GM12878 (cell line): Measurements from ENCODE around the gene URAD. TPM values are rescaled to one million over a fixed set of nuclear protein-coding genes. Genes with fewer than 3 reads are reported as not detected.

Source experiments
- ATAC-seq: fragments of 200-7000 bp; cut with Tn5 transposase; 3 replicates; pipeline ENCODE4 v1.9.1; 2020; ENCODE audit warnings: mild to moderate bottlenecking, moderate library complexity
- BruUV-seq: library from RNA; stranded (reverse); fragments of 400-500 nt; replicated peaks from 2 replicates; lab custom pipeline; 2021; lab: Mats Ljungman, UMichigan
- CTCF ChIA-PET: fragments of 300-600 bp; sonication (Branson Sonifier 250); formaldehyde crosslinking; extraction: SDS; loops from one replicate; lab custom pipeline; 2021; ENCODE audit warnings: inconsistent platforms; lab: Yijun Ruan, JAX
- POLR2A ChIA-PET: fragments of 350-600 bp; formaldehyde crosslinking; extraction: SDS; loops from one replicate; lab custom pipeline; 2021; ENCODE audit warnings: inconsistent platforms; lab: Charles Lee
- RAD21 ChIA-PET: fragments of 300-600 bp; sonication (Branson Sonifier 250); formaldehyde crosslinking; loops from one replicate; lab custom pipeline; 2023; ENCODE audit warnings: antibody characterized with exemption; ENCODE audit not compliant: unreplicated experiment; lab: Charles Lee
- SMC1A ChIA-PET: fragments of 300-600 bp; sonication (Branson Sonifier 250); formaldehyde crosslinking; loops from one replicate; lab custom pipeline; 2023; ENCODE audit not compliant: unreplicated experiment, uncharacterized antibody; lab: Charles Lee
- DNase-seq: peaks from one replicate; pipeline ENCODE4 v3.0.0-alpha.2; 2011; ENCODE audit warnings: low read depth, low spot score
- FAIRE-seq: peaks from 3 replicates; lab custom pipeline; 2011; peaks lifted over from hg19 to GRCh38; lab: Jason Lieb, UNC
- H2AFZ ChIP-seq: 2 replicates; pipeline ENCODE4 v1.6.0; 2011; ENCODE audit warnings: low read depth, low read length, control low read depth; ENCODE audit not compliant: control insufficient read depth
- H3K27ac ChIP-seq: 2 replicates; pipeline ENCODE4 v1.5.1; 2011; ENCODE audit warnings: control low read depth; ENCODE audit not compliant: control insufficient read depth, insufficient read depth
- H3K27me3 ChIP-seq, 2 experiments: replicated peaks in 1 of 2; 2 replicates each; pipeline versions ENCODE4 v1.6.0 to v1.6.1; 2011; ENCODE audit warnings: low read length in 1 of 2; ENCODE audit not compliant: control insufficient read depth in 2 of 2, insufficient read depth in 2 of 2
- H3K36me3 ChIP-seq, 2 experiments: 2 replicates each; pipeline ENCODE4 v1.5.1; 2011; ENCODE audit warnings: low read length in 1 of 2; ENCODE audit not compliant: control insufficient read depth in 2 of 2, insufficient read depth in 2 of 2
- H3K4me1 ChIP-seq: 2 replicates; pipeline ENCODE4 v1.6.1; 2011; ENCODE audit warnings: mild to moderate bottlenecking, low read length, moderate library complexity, mixed read lengths; ENCODE audit not compliant: control insufficient read depth, insufficient read depth
- H3K4me2 ChIP-seq: 2 replicates; pipeline ENCODE4 v1.6.0; 2011; ENCODE audit warnings: control low read depth; ENCODE audit not compliant: control insufficient read depth, insufficient read depth
- H3K4me3 ChIP-seq: fragments of 200-600 bp; sonication (generic); 2 replicates; pipeline ENCODE4 v1.5.1; 2016
- H3K79me2 ChIP-seq: 2 replicates; pipeline ENCODE4 v1.6.0; 2011; ENCODE audit warnings: low read length; ENCODE audit not compliant: control insufficient read depth, insufficient read depth
- H3K9ac ChIP-seq: 2 replicates; pipeline ENCODE4 v1.8.0; 2011; ENCODE audit warnings: low read length, control low read depth, mixed read lengths; ENCODE audit not compliant: control insufficient read depth, insufficient read depth
- H3K9me3 ChIP-seq: replicated peaks from 3 replicates; pipeline ENCODE4 v1.5.1; 2011; ENCODE audit warnings: mild to moderate bottlenecking, low read length; ENCODE audit not compliant: control insufficient read depth, insufficient read depth
- H4K20me1 ChIP-seq: 2 replicates; pipeline ENCODE4 v1.6.0; 2011; ENCODE audit not compliant: control insufficient read depth, insufficient read depth
- BMI1 ChIP-seq: fragments of 450-650 bp; IDR thresholded peaks from 2 replicates; pipeline ENCODE4 v1.6.1; 2016; ENCODE audit warnings: mild to moderate bottlenecking, moderate library complexity, borderline replicate concordance
- BRCA1 ChIP-seq: IDR thresholded peaks from 2 replicates; pipeline ENCODE4 v1.6.1; 2011; ENCODE audit warnings: low read depth, low read length, improper control_type of control experiment
- CREB1 ChIP-seq: IDR thresholded peaks from 2 replicates; pipeline ENCODE4 v1.6.1; 2012; ENCODE audit warnings: low read depth, mild to moderate bottlenecking, inconsistent platforms
- FOS ChIP-seq: IDR thresholded peaks from 3 replicates; pipeline ENCODE4 v1.6.1; 2011; ENCODE audit warnings: borderline replicate concordance; ENCODE audit not compliant: insufficient read length; ENCODE audit errors: extremely low read depth
- FOXM1 ChIP-seq: IDR thresholded peaks from 2 replicates; pipeline ENCODE4 v1.6.1; 2012; ENCODE audit warnings: low read depth, mild to moderate bottlenecking, inconsistent platforms, low read length, moderate library complexity
- POLR2AphosphoS2 ChIP-seq: IDR thresholded peaks from 2 replicates; pipeline ENCODE4 v1.6.1; 2011; ENCODE audit warnings: low read depth, mild to moderate bottlenecking, low read length, improper control_type of control experiment, moderate library complexity
- SIX5 ChIP-seq: IDR thresholded peaks from 2 replicates; pipeline ENCODE4 v1.6.1; 2011; ENCODE audit warnings: mild to moderate bottlenecking, low read depth, low read length, moderate library complexity; ENCODE audit not compliant: severe bottlenecking
- SP1 ChIP-seq: IDR thresholded peaks from one replicate; pipeline ENCODE4 v1.6.1; 2011; ENCODE audit warnings: low read depth, low read length
- SREBF1 ChIP-seq: IDR thresholded peaks from 2 replicates; pipeline ENCODE4 v1.6.1; 2012; ENCODE audit warnings: mild to moderate bottlenecking, low read length
- TAF1 ChIP-seq: IDR thresholded peaks from 2 replicates; pipeline ENCODE4 v1.6.1; 2011; ENCODE audit warnings: mild to moderate bottlenecking, low read depth, low read length, borderline replicate concordance
- TCF3 ChIP-seq: IDR thresholded peaks from 2 replicates; pipeline ENCODE4 v1.6.1; 2012; ENCODE audit warnings: low read depth, mild to moderate bottlenecking, low read length, borderline replicate concordance; ENCODE audit not compliant: insufficient read depth
- WGBS: methylation state at CpG from one replicate; pipeline ENCODE4 v1.1.6; 2016; ENCODE audit warnings: low lambda C conversion rate; ENCODE audit not compliant: insufficient replicate concordance, insufficient coverage; ENCODE audit errors: missing lambda C conversion rate; 5-methylcytosine and 5-hydroxymethylcytosine counted together
- in situ Hi-C: fragments of 300-500 bp; cut with MboI; formaldehyde crosslinking; loops from 9 replicates; pipeline ENCODE4 v1.14.3; 2018; ENCODE audit warnings: mixed read lengths
- intact Hi-C: fragments of 100-400 bp; cut with micrococcal nuclease; formaldehyde crosslinking; loops from one replicate; pipeline ENCODE4 v1.14.2; 2022; ENCODE audit not compliant: unreplicated experiment
- polyA plus RNA-seq, 11 experiments: library from polyadenylated mRNA; depleted of rRNA in 4 of 11; unstranded in 6 of 11; stranded (reverse) in 5 of 11; fragments of >200 nt; fragmentation: Nextera tagmentation in 4 of 11; fragmentation: Illumina TruSeq in 1 of 11; extraction: Ambion mirVana in 4 of 11; extraction: Trizol in 1 of 11; gene quantifications; 1 replicate in 1 of 11; 2 replicates in 10 of 11; pipeline versions ENCODE4 v1.2.1 to v1.2.3, GENCODE V29; 2011 to 2016; ENCODE audit warnings: inconsistent platforms in 2 of 11, missing spikeins in 2 of 11, low read depth in 1 of 11
- total RNA-seq, 4 experiments: library from RNA; depleted of rRNA in 3 of 4; stranded (reverse); fragments of >200 nt in 3 of 4; fragmentation: Illumina TruSeq in 1 of 4; extraction: Trizol in 1 of 4; gene quantifications; 2 replicates each; pipeline versions ENCODE4 v1.2.1 to v1.2.3, GENCODE V29; 2013 to 2021
- TF ChIP-seq, protein P1 (sequence below): fragments of 450-650 bp; IDR thresholded peaks from 2 replicates; pipeline ENCODE4 v1.6.1; 2018; ENCODE audit warnings: borderline replicate concordance, mild to moderate bottlenecking; ENCODE audit not compliant: partially characterized antibody
- TF ChIP-seq, protein P2 (sequence below): fragments of 450-650 bp; formaldehyde crosslinking; IDR thresholded peaks from 2 replicates; pipeline ENCODE4 v1.4.0; 2020; ENCODE audit warnings: mild to moderate bottlenecking, moderate library complexity
- TF ChIP-seq, protein P3 (sequence below): IDR thresholded peaks from 2 replicates; pipeline ENCODE4 v1.6.1; 2011; ENCODE audit warnings: mild to moderate bottlenecking, low read depth, low read length, moderate library complexity; ENCODE audit not compliant: insufficient replicate concordance
- TF ChIP-seq, protein P4 (sequence below): IDR thresholded peaks from 2 replicates; pipeline ENCODE4 v1.6.1; 2011; ENCODE audit warnings: low read depth, low read length, improper control_type of control experiment, borderline replicate concordance

The URAD gene
- total and polyA plus RNA-seq, 10 of the 15 experiments (the other 5 are each of a cell fraction or from before 2014, with no cell fraction given): not detected

DNA sequence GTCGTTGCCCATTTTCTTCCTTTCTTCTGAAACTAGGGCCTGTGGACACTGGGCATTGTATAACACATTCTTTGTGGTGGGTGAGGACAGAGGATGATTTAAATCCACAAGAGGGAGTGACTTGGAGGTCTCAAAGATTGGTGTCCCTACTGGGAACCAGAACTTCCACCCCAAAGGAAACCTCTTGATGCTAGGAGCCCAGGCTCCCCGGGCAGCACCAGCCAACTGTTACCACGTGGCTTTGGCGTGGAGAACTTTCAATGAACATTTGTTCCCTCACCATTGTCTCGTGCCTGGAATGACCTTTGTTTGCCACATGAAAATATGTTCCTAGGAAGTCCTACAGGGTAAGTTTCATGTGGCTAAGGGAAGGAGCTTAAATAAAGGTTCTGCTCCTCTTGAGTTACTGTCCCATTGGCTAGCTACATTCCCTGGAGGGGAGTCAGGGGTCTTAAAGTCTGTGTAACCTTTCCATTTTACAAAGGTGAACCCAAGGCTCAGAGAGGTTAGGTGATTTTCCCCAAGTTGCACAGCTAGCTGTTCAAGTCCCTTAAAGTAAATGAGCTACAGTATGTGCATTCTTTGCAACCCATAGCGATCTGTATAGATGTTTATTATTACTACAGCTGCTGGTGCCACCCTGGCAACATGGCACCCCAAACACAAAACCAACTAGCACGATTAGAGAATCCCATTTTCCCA is 14.4 kb downstream of the URAD start:
- Histone ChIP-seq H4K20me1 (no peaks in the 10 kb centered on the region), H3K36me3 (no peaks in the 10 kb centered on the region), H3K4me1 (no peaks in the 10 kb centered on the region), H3K4me3 (no peak overlapping the region), H3K9me3 (no peaks in the 10 kb centered on the region), H3K9ac (no peak overlapping the region), H3K27me3 (peaks cover 17 to 37% of the 10 kb centered on the region in 2 experiments), H3K27ac (no peak overlapping the region), H2AFZ (no peak overlapping the region), H3K4me2 (no peak overlapping the region), H3K79me2 (no peaks in the 10 kb centered on the region)
- RAD21 ChIA-PET: no interaction called here
- 3% methylated on average over 7 of the region's 7 CpGs for WGBS
- DNase-seq: no peak
- POLR2A ChIA-PET: no interaction called here
- CTCF ChIA-PET: interaction anchor here (1.0 to 1.2 kb wide), 3 partner anchors 10 to 145 kb away, joined by 3 to 8 read pairs (median 3); no protein-coding TSS in a partner anchor
- BruUV-seq: no TSS peak
- SMC1A ChIA-PET: interaction anchor here (0.7 to 1.7 kb wide), 5 partner anchors 8 to 552 kb away, joined by 3 to 4 read pairs (median 3); no protein-coding TSS in a partner anchor
- in situ Hi-C loops (no loop called here), intact Hi-C loops (no loop called here)
- no peak for FAIRE-seq
- ATAC-seq: no peak
- no peak for TF ChIP-seq TCF3
- TF ChIP-seq CREB1: no peak
- no peak for TF ChIP-seq BRCA1
- no peak for TF ChIP-seq TAF1
- no peak for TF ChIP-seq SIX5
- no peak for TF ChIP-seq FOXM1
- TF ChIP-seq SP1: no peak
- TF ChIP-seq, protein P1, sequence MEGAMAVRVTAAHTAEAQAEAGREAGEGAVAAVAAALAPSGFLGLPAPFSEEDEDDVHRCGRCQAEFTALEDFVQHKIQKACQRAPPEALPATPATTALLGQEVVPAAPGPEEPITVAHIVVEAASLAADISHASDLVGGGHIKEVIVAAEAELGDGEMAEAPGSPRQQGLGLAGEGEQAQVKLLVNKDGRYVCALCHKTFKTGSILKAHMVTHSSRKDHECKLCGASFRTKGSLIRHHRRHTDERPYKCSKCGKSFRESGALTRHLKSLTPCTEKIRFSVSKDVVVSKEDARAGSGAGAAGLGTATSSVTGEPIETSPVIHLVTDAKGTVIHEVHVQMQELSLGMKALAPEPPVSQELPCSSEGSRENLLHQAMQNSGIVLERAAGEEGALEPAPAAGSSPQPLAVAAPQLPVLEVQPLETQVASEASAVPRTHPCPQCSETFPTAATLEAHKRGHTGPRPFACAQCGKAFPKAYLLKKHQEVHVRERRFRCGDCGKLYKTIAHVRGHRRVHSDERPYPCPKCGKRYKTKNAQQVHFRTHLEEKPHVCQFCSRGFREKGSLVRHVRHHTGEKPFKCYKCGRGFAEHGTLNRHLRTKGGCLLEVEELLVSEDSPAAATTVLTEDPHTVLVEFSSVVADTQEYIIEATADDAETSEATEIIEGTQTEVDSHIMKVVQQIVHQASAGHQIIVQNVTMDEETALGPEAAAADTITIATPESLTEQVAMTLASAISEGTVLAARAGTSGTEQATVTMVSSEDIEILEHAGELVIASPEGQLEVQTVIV: no peak
- TF ChIP-seq, protein P2, sequence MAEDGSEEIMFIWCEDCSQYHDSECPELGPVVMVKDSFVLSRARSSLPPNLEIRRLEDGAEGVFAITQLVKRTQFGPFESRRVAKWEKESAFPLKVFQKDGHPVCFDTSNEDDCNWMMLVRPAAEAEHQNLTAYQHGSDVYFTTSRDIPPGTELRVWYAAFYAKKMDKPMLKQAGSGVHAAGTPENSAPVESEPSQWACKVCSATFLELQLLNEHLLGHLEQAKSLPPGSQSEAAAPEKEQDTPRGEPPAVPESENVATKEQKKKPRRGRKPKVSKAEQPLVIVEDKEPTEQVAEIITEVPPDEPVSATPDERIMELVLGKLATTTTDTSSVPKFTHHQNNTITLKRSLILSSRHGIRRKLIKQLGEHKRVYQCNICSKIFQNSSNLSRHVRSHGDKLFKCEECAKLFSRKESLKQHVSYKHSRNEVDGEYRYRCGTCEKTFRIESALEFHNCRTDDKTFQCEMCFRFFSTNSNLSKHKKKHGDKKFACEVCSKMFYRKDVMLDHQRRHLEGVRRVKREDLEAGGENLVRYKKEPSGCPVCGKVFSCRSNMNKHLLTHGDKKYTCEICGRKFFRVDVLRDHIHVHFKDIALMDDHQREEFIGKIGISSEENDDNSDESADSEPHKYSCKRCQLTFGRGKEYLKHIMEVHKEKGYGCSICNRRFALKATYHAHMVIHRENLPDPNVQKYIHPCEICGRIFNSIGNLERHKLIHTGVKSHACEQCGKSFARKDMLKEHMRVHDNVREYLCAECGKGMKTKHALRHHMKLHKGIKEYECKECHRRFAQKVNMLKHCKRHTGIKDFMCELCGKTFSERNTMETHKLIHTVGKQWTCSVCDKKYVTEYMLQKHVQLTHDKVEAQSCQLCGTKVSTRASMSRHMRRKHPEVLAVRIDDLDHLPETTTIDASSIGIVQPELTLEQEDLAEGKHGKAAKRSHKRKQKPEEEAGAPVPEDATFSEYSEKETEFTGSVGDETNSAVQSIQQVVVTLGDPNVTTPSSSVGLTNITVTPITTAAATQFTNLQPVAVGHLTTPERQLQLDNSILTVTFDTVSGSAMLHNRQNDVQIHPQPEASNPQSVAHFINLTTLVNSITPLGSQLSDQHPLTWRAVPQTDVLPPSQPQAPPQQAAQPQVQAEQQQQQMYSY: no peak
- no peak for TF ChIP-seq SREBF1
- TF ChIP-seq FOS: no peak
- TF ChIP-seq, protein P3, sequence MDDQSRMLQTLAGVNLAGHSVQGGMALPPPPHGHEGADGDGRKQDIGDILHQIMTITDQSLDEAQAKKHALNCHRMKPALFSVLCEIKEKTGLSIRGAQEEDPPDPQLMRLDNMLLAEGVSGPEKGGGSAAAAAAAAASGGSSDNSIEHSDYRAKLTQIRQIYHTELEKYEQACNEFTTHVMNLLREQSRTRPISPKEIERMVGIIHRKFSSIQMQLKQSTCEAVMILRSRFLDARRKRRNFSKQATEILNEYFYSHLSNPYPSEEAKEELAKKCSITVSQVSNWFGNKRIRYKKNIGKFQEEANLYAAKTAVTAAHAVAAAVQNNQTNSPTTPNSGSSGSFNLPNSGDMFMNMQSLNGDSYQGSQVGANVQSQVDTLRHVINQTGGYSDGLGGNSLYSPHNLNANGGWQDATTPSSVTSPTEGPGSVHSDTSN: no peak
- TF ChIP-seq BMI1: no peak
- no peak for TF ChIP-seq POLR2AphosphoS2
- TF ChIP-seq, protein P4, sequence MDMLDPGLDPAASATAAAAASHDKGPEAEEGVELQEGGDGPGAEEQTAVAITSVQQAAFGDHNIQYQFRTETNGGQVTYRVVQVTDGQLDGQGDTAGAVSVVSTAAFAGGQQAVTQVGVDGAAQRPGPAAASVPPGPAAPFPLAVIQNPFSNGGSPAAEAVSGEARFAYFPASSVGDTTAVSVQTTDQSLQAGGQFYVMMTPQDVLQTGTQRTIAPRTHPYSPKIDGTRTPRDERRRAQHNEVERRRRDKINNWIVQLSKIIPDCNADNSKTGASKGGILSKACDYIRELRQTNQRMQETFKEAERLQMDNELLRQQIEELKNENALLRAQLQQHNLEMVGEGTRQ: no peak
